ENCODE results near the gene ZNF850. TPM values are rescaled to one million over a fixed set of nuclear protein-coding genes. Genes with fewer than 3 reads are reported as not detected.

Gene ZNF850
- total RNA-seq, 1 experiment from 2014 or later = 23.9 TPM

DNA sequence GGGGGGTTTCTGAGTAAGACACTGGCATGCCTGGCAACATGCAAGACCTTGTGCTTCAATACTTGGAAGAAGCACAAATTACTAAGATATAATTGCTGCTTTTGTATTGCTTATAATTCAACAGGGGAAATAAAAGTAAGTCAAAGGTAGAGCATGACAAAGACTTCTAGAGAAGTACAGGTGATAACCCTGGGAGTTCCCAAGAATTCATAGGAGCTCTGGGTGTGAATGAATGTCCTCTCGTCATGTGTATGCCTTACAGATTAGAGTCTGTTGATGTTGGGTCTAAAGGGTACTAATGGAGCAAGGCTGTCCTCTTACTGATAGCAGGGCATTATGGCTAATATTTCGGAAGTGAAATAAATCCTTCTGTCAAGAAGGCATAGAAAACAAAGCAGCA is 98.4 kb downstream of the ZNF850 start:
- no peak overlapping the region for H4K8ac ChIP-seq (replicated peaks; ENCODE audit: insufficient read length, low read depth, low read length)
- H3K4me1 ChIP-seq (ENCODE audit: insufficient read depth, low read length) = no peaks in the 10 kb centered on the region
- no peak overlapping the region for H3K18ac ChIP-seq (ENCODE audit: insufficient read length, low read depth, low read length)
- no peak overlapping the region for H2BK5ac ChIP-seq (ENCODE audit: insufficient read length, low read length)
- no peak overlapping the region for H3K4me2 ChIP-seq (ENCODE audit: insufficient read depth, insufficient read length, low read length)
- H3K27me3 ChIP-seq (ENCODE audit: insufficient read depth, low read length) = no peaks in the 10 kb centered on the region
- Mint-ChIP-seq H3K27ac (no peak overlapping the region), H3K4me1 (peaks cover 0 to under 1% of the 10 kb centered on the region in 2 experiments; a peak in 2 of 4 replicates), H3K4me3 (no peak overlapping the region), H3K9me3 (peaks cover 4 to 64% of the 10 kb centered on the region in 2 experiments; a peak in 4 of 5 replicates), H3K36me3 (ENCODE audit: insufficient read depth in 1 of 3, low read depth in 3 of 3) (peaks cover 14 to 58% (median 33%) of the 10 kb centered on the region in 3 experiments), H3K27me3 (ENCODE audit: low read depth) (no peaks in the 10 kb centered on the region)
- no peak overlapping the region for H3K4ac ChIP-seq (ENCODE audit: low read depth, low read length)
- H3K79me1 ChIP-seq (ENCODE audit: insufficient read depth, low read depth, low read length, poor library complexity, severe bottlenecking) = no peaks in the 10 kb centered on the region
- H3K23ac ChIP-seq (ENCODE audit: insufficient read length, low read depth, low read length) = no peak overlapping the region
- no peaks in the 10 kb centered on the region for H4K20me1 ChIP-seq (ENCODE audit: control insufficient read depth, insufficient read depth, insufficient read length)
- H4K91ac ChIP-seq (ENCODE audit: insufficient read length, low read depth, low read length) = no peak overlapping the region
- no peak for DNase-seq
- H3K56ac ChIP-seq (ENCODE audit: insufficient read length, low read depth, low read length) = no peak overlapping the region
- H2BK12ac ChIP-seq (ENCODE audit: insufficient read length, low read depth, low read length) = no peak overlapping the region
- no peak overlapping the region for H3K27ac ChIP-seq (ENCODE audit: insufficient read length, low read depth, low read length)
- H3T11ph ChIP-seq (ENCODE audit: low read length) = no peak overlapping the region
- TF ChIP-seq, protein P1, sequence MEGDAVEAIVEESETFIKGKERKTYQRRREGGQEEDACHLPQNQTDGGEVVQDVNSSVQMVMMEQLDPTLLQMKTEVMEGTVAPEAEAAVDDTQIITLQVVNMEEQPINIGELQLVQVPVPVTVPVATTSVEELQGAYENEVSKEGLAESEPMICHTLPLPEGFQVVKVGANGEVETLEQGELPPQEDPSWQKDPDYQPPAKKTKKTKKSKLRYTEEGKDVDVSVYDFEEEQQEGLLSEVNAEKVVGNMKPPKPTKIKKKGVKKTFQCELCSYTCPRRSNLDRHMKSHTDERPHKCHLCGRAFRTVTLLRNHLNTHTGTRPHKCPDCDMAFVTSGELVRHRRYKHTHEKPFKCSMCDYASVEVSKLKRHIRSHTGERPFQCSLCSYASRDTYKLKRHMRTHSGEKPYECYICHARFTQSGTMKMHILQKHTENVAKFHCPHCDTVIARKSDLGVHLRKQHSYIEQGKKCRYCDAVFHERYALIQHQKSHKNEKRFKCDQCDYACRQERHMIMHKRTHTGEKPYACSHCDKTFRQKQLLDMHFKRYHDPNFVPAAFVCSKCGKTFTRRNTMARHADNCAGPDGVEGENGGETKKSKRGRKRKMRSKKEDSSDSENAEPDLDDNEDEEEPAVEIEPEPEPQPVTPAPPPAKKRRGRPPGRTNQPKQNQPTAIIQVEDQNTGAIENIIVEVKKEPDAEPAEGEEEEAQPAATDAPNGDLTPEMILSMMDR (conservative IDR thresholded peaks at IDR 0.05) = no peak
- H3K23me2 ChIP-seq (ENCODE audit: insufficient read length, low read depth, low read length, poor library complexity, severe bottlenecking) = no peaks in the 10 kb centered on the region
- H3K14ac ChIP-seq (ENCODE audit: insufficient read depth, low read length) = no peak overlapping the region
- no peak overlapping the region for H2BK15ac ChIP-seq (ENCODE audit: low read depth, low read length)
- H3K9ac ChIP-seq (ENCODE audit: extremely low read depth, insufficient read length, low read length) = no peak overlapping the region
- H2AFZ ChIP-seq (ENCODE audit: low read length) = no peak overlapping the region
- WGBS (ENCODE audit: extremely low coverage, insufficient read length, low lambda C conversion rate) = no CpG with 5 or more reads among the region's 2 CpGs
- H3K9me3 ChIP-seq (ENCODE audit: control insufficient read depth, low read depth, low read length) = no peaks in the 10 kb centered on the region
- no peak overlapping the region for H4K5ac ChIP-seq (ENCODE audit: insufficient read length, low read depth, low read length)
- no peak overlapping the region for H2AK5ac ChIP-seq (ENCODE audit: insufficient read length, low read length)
- H2BK120ac ChIP-seq (ENCODE audit: low read depth, low read length, poor library complexity, severe bottlenecking) = no peak overlapping the region
- peaks cover 1% of the 10 kb centered on the region; the same call in 1 of the 2 replicates for H3K79me2 ChIP-seq (ENCODE audit: insufficient read depth, low read length)
- H2BK20ac ChIP-seq (ENCODE audit: low read depth, low read length, poor library complexity, severe bottlenecking) = no peak overlapping the region
